IPS-15b (cell line): Measurements from ENCODE around the gene RABGAP1L.

Experiments
- H3K27me3 ChIP-seq: one replicate; pipeline ENCODE4 v1.6.1; 2013; ENCODE audit warnings: low read length; ENCODE audit not compliant: control insufficient read depth, insufficient read depth
- H3K36me3 ChIP-seq: one replicate; pipeline ENCODE4 v1.6.1; 2013; ENCODE audit warnings: low read length; ENCODE audit not compliant: control insufficient read depth, insufficient read depth
- H3K4me1 ChIP-seq: one replicate; pipeline ENCODE4 v1.6.1; 2013; ENCODE audit warnings: mild to moderate bottlenecking, low read length; ENCODE audit not compliant: control insufficient read depth, insufficient read depth
- H3K4me3 ChIP-seq: one replicate; pipeline ENCODE4 v1.5.1; 2013; ENCODE audit warnings: low read depth, low read length
- H3K9ac ChIP-seq: one replicate; pipeline ENCODE4 v1.6.1; 2013; ENCODE audit warnings: low read depth, mild to moderate bottlenecking, low read length
- H3K9me3 ChIP-seq: one replicate; pipeline ENCODE4 v1.6.1; 2013; ENCODE audit warnings: mild to moderate bottlenecking, low read length; ENCODE audit not compliant: control insufficient read depth, insufficient read depth

The RABGAP1L gene

GRCh38 chr1:174743654-174744561, 584.6 kb downstream of the RABGAP1L start:
- Histone ChIP-seq H3K4me3 (no peak overlapping the region), H3K4me1 (no peaks in the 10 kb centered on the region), H3K27me3 (no peaks in the 10 kb centered on the region), H3K36me3 (no peaks in the 10 kb centered on the region), H3K9me3 (no peaks in the 10 kb centered on the region), H3K9ac (no peak overlapping the region)

GRCh38 chr1:174744886-174745285, 585.6 kb downstream of the RABGAP1L start:
- Histone ChIP-seq H3K27me3 (no peaks in the 10 kb centered on the region), H3K4me3 (no peak overlapping the region), H3K9me3 (no peaks in the 10 kb centered on the region), H3K9ac (no peak overlapping the region), H3K4me1 (no peaks in the 10 kb centered on the region), H3K36me3 (no peaks in the 10 kb centered on the region)

GRCh38 chr1:174746024-174746808, 586.9 kb downstream of the RABGAP1L start:
- Histone ChIP-seq H3K4me1 (no peaks in the 10 kb centered on the region), H3K4me3 (no peak overlapping the region), H3K36me3 (no peaks in the 10 kb centered on the region), H3K9ac (no peak overlapping the region), H3K27me3 (no peaks in the 10 kb centered on the region), H3K9me3 (no peaks in the 10 kb centered on the region)

- Histone ChIP-seq H3K4me3 (no peak overlapping the region), H3K9ac (no peak overlapping the region), H3K4me1 (no peaks in the 10 kb centered on the region), H3K36me3 (no peaks in the 10 kb centered on the region), H3K27me3 (no peaks in the 10 kb centered on the region), H3K9me3 (no peaks in the 10 kb centered on the region)
These were observed 588.3 kb downstream of the RABGAP1L start for GRCh38 chr1:174747613-174748012.

- Histone ChIP-seq H3K4me3 (no peak overlapping the region), H3K9me3 (no peaks in the 10 kb centered on the region), H3K27me3 (no peaks in the 10 kb centered on the region), H3K36me3 (no peaks in the 10 kb centered on the region), H3K4me1 (no peaks in the 10 kb centered on the region), H3K9ac (no peak overlapping the region)
These were observed 589.3 kb downstream of the RABGAP1L start for GRCh38 chr1:174748586-174748985.

GRCh38 chr1:174753131-174753530, 593.8 kb downstream of the RABGAP1L start:
- Histone ChIP-seq H3K4me3 (no peak overlapping the region), H3K4me1 (no peaks in the 10 kb centered on the region), H3K9ac (no peak overlapping the region), H3K36me3 (no peaks in the 10 kb centered on the region), H3K9me3 (no peaks in the 10 kb centered on the region), H3K27me3 (no peaks in the 10 kb centered on the region)

- no peak overlapping the region for H3K4me3 ChIP-seq
- H3K9ac ChIP-seq = no peak overlapping the region
- H3K27me3 ChIP-seq = no peaks in the 10 kb centered on the region
- H3K4me1 ChIP-seq = no peaks in the 10 kb centered on the region
- H3K9me3 ChIP-seq = no peaks in the 10 kb centered on the region
- no peaks in the 10 kb centered on the region for H3K36me3 ChIP-seq
These were observed 602.0 kb downstream of the RABGAP1L start for GRCh38 chr1:174761335-174761734.

GRCh38 chr1:174761901-174762585, 602.7 kb downstream of the RABGAP1L start:
- Histone ChIP-seq H3K4me1 (no peaks in the 10 kb centered on the region), H3K9ac (no peak overlapping the region), H3K27me3 (no peaks in the 10 kb centered on the region), H3K4me3 (no peak overlapping the region), H3K36me3 (no peaks in the 10 kb centered on the region), H3K9me3 (no peaks in the 10 kb centered on the region)

- no peaks in the 10 kb centered on the region for H3K36me3 ChIP-seq
- no peak overlapping the region for H3K4me3 ChIP-seq
These were observed 604.9 kb downstream of the RABGAP1L start for GRCh38 chr1:174764191-174764590.

GRCh38 chr1:174766727-174767126, 607.4 kb downstream of the RABGAP1L start:
- Histone ChIP-seq H3K36me3 (no peaks in the 10 kb centered on the region), H3K9me3 (no peaks in the 10 kb centered on the region), H3K9ac (no peak overlapping the region), H3K27me3 (no peaks in the 10 kb centered on the region), H3K4me1 (no peaks in the 10 kb centered on the region), H3K4me3 (no peak overlapping the region)

More at GRCh38 chr1:174764191-174764590, 604.9 kb downstream of the RABGAP1L start:
- Histone ChIP-seq H3K9me3 (no peaks in the 10 kb centered on the region), H3K9ac (no peak overlapping the region), H3K27me3 (no peaks in the 10 kb centered on the region), H3K4me1 (no peaks in the 10 kb centered on the region)

- H3K27me3 ChIP-seq = no peaks in the 10 kb centered on the region
These were observed 609.2 kb downstream of the RABGAP1L start for GRCh38 chr1:174768516-174768915.

More at GRCh38 chr1:174768516-174768915, 609.2 kb downstream of the RABGAP1L start:
- no peak overlapping the region for H3K9ac ChIP-seq
- H3K36me3 ChIP-seq = no peaks in the 10 kb centered on the region
- H3K9me3 ChIP-seq = no peaks in the 10 kb centered on the region
- H3K4me3 ChIP-seq = no peak overlapping the region
- H3K4me1 ChIP-seq = no peaks in the 10 kb centered on the region
